Esophagus (tissue), 2 donors: Measurements from ENCODE around the gene TMEM30A. TPM values are rescaled to one million over a fixed set of nuclear protein-coding genes. Genes with fewer than 3 reads are reported as not detected.
A peak's percentile ranks its signal among the peaks of the same experiment; 100 is the strongest.

ENCODE experiments used
- H3K27ac ChIP-seq, 2 donors: one replicate each; pipeline ENCODE4 v1.5.1; 2013; ENCODE audit warnings: low read depth in 2 of 2, mild to moderate bottlenecking in 2 of 2, inconsistent platforms in 1 of 2, low read length in 1 of 2, moderate library complexity in 1 of 2
- H3K27me3 ChIP-seq, 2 donors: one replicate each; pipeline ENCODE4 v1.6.1; 2013; ENCODE audit warnings: low read length in 2 of 2, control low read depth in 1 of 2, mild to moderate bottlenecking in 1 of 2; ENCODE audit not compliant: insufficient read depth in 2 of 2, control insufficient read depth in 1 of 2
- H3K36me3 ChIP-seq, 2 donors: one replicate each; pipeline ENCODE4 v1.6.1; 2013; ENCODE audit warnings: low read length in 1 of 2; ENCODE audit not compliant: control insufficient read depth in 2 of 2, insufficient read depth in 2 of 2
- H3K4me1 ChIP-seq, 2 donors: one replicate each; pipeline ENCODE4 v1.6.1; 2013; ENCODE audit warnings: low read length in 1 of 2; ENCODE audit not compliant: control insufficient read depth in 2 of 2, insufficient read depth in 2 of 2
- H3K4me3 ChIP-seq, 2 donors: one replicate each; pipeline ENCODE4 v1.5.1; 2013; ENCODE audit warnings: low read length in 2 of 2, mild to moderate bottlenecking in 2 of 2, low read depth in 1 of 2, moderate library complexity in 1 of 2
- H3K9me3 ChIP-seq, 2 donors: one replicate each; pipeline ENCODE4 v1.6.1; 2013; ENCODE audit warnings: mild to moderate bottlenecking in 2 of 2, low read depth in 1 of 2, low read length in 1 of 2, moderate library complexity in 1 of 2; ENCODE audit not compliant: control insufficient read depth in 2 of 2, insufficient read depth in 1 of 2
- WGBS, 2 donors: extraction: QIAGEN DNeasy Blood & Tissue Kit; methylation state at CpG; one replicate each; pipeline ENCODE4 v1.1.7; 2013; 5-methylcytosine and 5-hydroxymethylcytosine counted together
- polyA plus RNA-seq, 2 donors: library from polyadenylated mRNA; stranded (reverse); fragments of 200-250 nt; gene quantifications; one replicate each; pipeline ENCODE4 v1.2.3, GENCODE V29; 2013
- donor health status: healthy with polysubstance abuse.
- donor health status: Bipolar disorder and iron deficiency.

The TMEM30A gene
- polyA plus RNA-seq, 2 donors, result 27.4 to 32.9 TPM

- Histone ChIP-seq H3K4me1 (peaks cover 0 to 5% of the 10 kb centered on the region in 2 donors), H3K27ac (no peak overlapping the region), H3K9me3 (no peaks in the 10 kb centered on the region), H3K36me3 (peaks cover 2 to 3% of the 10 kb centered on the region in 2 donors), H3K4me3 (no peak overlapping the region), H3K27me3 (no peaks in the 10 kb centered on the region)
- whole genome bisulfite sequencing, 2 donors, result 91% methylated on average over 4 of the region's 4 CpGs
These were observed 15.6 kb downstream of the TMEM30A start for GRCh38 chr6:75268988-75269354.

GRCh38 chr6:75268121-75268987 is 16.2 kb downstream of the TMEM30A start:
- H3K4me1 ChIP-seq, result peaks cover 0 to 5% of the 10 kb centered on the region in 2 donors
- H3K36me3 ChIP-seq, result peaks cover 2 to 3% of the 10 kb centered on the region in 2 donors
- H3K27me3 ChIP-seq, result no peaks in the 10 kb centered on the region
- no peak overlapping the region for H3K4me3 ChIP-seq
- H3K9me3 ChIP-seq, result no peaks in the 10 kb centered on the region
- 66 to 67% methylated on average over 5 of the region's 5 CpGs for WGBS, 2 donors
- peak overlapping the region; percentile 7 to 55 for H3K27ac ChIP-seq

GRCh38 chr6:75267461-75267860 is 17.1 kb downstream of the TMEM30A start:
- 40 to 48% methylated on average over 4 of the region's 4 CpGs for WGBS, 2 donors

DNA sequence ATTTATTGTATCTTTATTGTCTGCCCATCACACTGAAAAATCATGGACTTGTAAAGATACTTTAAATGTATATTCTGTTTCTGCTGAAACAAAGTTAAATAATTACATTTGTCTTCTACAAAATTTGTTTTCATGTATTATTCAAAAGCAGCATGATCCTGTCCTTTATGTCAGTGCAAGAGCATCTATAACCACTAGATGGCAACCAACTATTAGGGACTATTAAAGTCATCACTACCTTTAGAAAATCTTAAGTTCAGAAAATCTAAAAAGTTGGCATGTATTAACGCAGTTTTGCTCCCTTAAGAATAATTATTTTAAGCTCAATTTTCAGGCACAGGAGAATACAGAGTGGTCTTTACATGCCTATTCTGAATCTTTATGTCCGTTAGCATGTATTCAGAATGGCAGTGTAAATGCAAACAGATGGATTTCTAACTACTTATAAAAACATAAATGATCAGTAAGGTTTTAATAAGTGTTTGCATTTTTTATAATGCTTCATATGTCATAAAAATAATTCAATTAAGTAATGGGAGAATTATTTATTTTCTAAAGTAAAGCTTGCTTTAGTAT is 17.8 kb downstream of the TMEM30A start:
- Histone ChIP-seq H3K27ac (no peak overlapping the region), H3K9me3 (no peaks in the 10 kb centered on the region), H3K27me3 (no peaks in the 10 kb centered on the region), H3K4me1 (peaks cover 0 to 5% of the 10 kb centered on the region in 2 donors), H3K36me3 (peaks cover 2 to 3% of the 10 kb centered on the region in 2 donors), H3K4me3 (no peak overlapping the region)
- WGBS, 2 donors, result 49 to 58% methylated on average over 2 of the region's 2 CpGs

More at GRCh38 chr6:75267461-75267860, 17.1 kb downstream of the TMEM30A start:
- Histone ChIP-seq H3K27ac (no peak overlapping the region), H3K9me3 (no peaks in the 10 kb centered on the region), H3K27me3 (no peaks in the 10 kb centered on the region), H3K4me1 (peaks cover 0 to 5% of the 10 kb centered on the region in 2 donors), H3K4me3 (no peak overlapping the region), H3K36me3 (peaks cover 2 to 3% of the 10 kb centered on the region in 2 donors)

- Histone ChIP-seq H3K4me3 (no peak overlapping the region), H3K27me3 (no peaks in the 10 kb centered on the region), H3K27ac (no peak overlapping the region), H3K9me3 (no peaks in the 10 kb centered on the region), H3K36me3 (peaks cover 2% of the 10 kb centered on the region in 2 donors), H3K4me1 (peaks cover 0 to 1% of the 10 kb centered on the region in 2 donors)
These were observed 21.2 kb downstream of the TMEM30A start for GRCh38 chr6:75263401-75263750.

DNA sequence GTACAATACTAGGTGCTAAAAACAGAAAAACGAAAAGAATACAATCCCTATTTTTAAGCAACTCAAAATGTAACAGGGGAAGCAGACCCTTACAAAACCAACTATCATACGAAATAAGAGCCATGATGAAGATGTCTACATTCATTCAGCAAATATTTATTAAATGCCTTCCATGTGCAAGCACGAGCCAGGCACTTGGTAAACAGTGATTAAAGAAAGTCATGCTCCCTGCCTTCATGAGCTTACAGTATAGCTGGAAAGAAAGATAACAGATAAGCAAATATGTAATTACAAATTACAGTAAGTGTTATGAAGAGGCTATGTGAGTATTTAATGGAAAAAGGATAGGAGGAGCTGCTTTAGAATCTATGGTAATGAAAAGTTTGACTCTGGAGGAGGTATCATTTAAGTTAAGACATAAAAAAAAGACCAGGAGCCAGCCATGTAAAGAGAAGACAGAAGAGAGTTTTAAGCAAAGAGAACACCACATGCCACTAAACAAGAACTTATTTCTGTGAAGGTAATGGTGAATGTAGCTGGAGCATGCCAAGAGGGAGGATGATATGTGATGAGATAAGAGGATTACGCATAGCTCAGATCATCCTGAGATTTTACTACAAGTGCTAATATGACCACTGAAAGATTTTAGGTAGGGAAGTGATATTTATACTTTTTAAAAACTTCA is 21.7 kb downstream of the TMEM30A start:
- no peak overlapping the region for H3K4me3 ChIP-seq
- no peaks in the 10 kb centered on the region for H3K9me3 ChIP-seq
- no peak overlapping the region for H3K27ac ChIP-seq
- WGBS, 2 donors, result 87% methylated on average over 4 of the region's 4 CpGs
- H3K27me3 ChIP-seq, result no peaks in the 10 kb centered on the region
- peaks cover 0 to 2% of the 10 kb centered on the region in 2 donors for H3K36me3 ChIP-seq
- H3K4me1 ChIP-seq, result no peaks in the 10 kb centered on the region

GRCh38 chr6:75261299-75261698 is 23.3 kb downstream of the TMEM30A start:
- Histone ChIP-seq H3K36me3 (peaks cover 2 to 5% of the 10 kb centered on the region in 2 donors), H3K9me3 (no peaks in the 10 kb centered on the region), H3K4me1 (no peaks in the 10 kb centered on the region), H3K27ac (no peak overlapping the region), H3K27me3 (no peaks in the 10 kb centered on the region), H3K4me3 (no peak overlapping the region)
- 96 to 100% methylated on average over 1 of the region's 1 CpG for WGBS, 2 donors

DNA sequence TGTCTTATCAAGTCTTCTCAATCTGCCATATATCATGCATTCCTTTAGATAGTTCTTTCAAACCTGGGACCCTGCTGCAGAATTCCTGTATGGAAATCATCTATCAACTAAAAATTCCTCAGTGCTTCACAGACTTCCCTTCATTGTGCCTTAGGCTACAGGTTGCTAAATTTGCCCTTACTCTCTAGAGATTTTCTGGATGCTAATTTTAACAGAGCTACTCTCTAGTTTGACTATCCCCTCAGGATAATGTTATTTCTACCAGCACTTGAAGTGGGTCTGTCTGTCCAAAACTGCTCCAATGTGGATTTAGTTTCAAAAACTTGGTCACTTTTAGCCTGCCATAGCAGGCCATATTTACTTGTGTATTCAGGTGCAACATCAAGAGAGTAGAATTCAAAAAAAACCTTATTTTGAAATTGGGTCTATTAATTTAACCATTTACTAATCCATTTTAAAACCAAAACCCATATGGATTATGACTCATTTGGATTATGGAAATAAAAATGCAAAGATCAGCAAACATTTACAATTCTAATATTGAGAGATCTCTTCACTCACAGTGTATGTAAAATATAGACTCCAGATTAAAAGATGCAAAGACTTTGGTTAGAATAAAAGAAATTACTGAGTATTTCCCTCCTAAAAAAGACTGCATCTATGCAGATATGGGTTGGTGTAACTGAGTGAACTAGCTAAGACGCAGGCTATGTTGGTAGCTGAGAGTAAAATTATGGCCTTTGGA is 27.1 kb downstream of the TMEM30A start:
- 97 to 98% methylated on average over 1 of the region's 1 CpG for WGBS, 2 donors
- H3K27ac ChIP-seq, result no peak overlapping the region
- peaks cover 2 to 5% of the 10 kb centered on the region in 2 donors for H3K36me3 ChIP-seq

GRCh38 chr6:75250552-75250951 is 34.0 kb downstream of the TMEM30A start:
- H3K4me3 ChIP-seq, result no peak overlapping the region
- no peaks in the 10 kb centered on the region for H3K27me3 ChIP-seq
- no peaks in the 10 kb centered on the region for H3K4me1 ChIP-seq
- no peaks in the 10 kb centered on the region for H3K9me3 ChIP-seq
- WGBS, 2 donors, result 73 to 81% methylated on average over 2 of the region's 2 CpGs
- H3K27ac ChIP-seq, result no peak overlapping the region
- H3K36me3 ChIP-seq, result no peaks in the 10 kb centered on the region

More for the DNA sequence above, 27.1 kb downstream of the TMEM30A start:
- no peak overlapping the region for H3K4me3 ChIP-seq
- H3K27me3 ChIP-seq, result no peaks in the 10 kb centered on the region
- no peaks in the 10 kb centered on the region for H3K9me3 ChIP-seq
- H3K4me1 ChIP-seq, result no peaks in the 10 kb centered on the region
